Left lung (tissue), 10 donors: Measurements from ENCODE around the gene PES1. TPM values are rescaled to one million over a fixed set of nuclear protein-coding genes. Genes with fewer than 3 reads are reported as not detected.
"Not testable (repeated sequence)": the region's sequence is repeated elsewhere in the genome, so short reads cannot be mapped to it uniquely, and the experiment has no call there.

Experiments
- ATAC-seq: fragments of 200-7000 bp; cut with Tn5 transposase; one replicate; pipeline ENCODE4 v1.9.1; 2020; ENCODE audit warnings: moderate library complexity
- DNase-seq, 4 donors: peaks; one replicate each; pipeline ENCODE4 v3.0.0-alpha.2; 2013 to 2020
- H3K27ac ChIP-seq, 2 donors: fragments of 200-600 bp; sonication (generic) in 1 of 2; one replicate each; pipeline versions ENCODE4 v1.5.0 to v1.8.0; 2020 to 2021
- H3K27me3 ChIP-seq, 2 donors: fragments of 200-600 bp; sonication (generic) in 1 of 2; one replicate each; pipeline versions ENCODE4 v1.5.0 to v1.8.0; 2020 to 2021
- H3K36me3 ChIP-seq, 2 donors: fragments of 200-600 bp; sonication (generic) in 1 of 2; one replicate each; pipeline versions ENCODE4 v1.5.0 to v1.8.0; 2020 to 2021
- H3K4me1 ChIP-seq, 2 donors: fragments of 200-600 bp; one replicate each; pipeline ENCODE4 v1.8.0; 2021
- H3K4me3 ChIP-seq, 2 donors: fragments of 200-600 bp; sonication (generic) in 1 of 2; one replicate each; pipeline versions ENCODE4 v1.5.0 to v1.8.0; 2020 to 2021; ENCODE audit warnings: mild to moderate bottlenecking in 1 of 2
- H3K9me3 ChIP-seq, 2 donors: fragments of 200-600 bp; sonication (generic) in 1 of 2; one replicate each; pipeline versions ENCODE4 v1.5.0 to v1.8.0; 2020 to 2021
- CTCF ChIP-seq, 2 donors: fragments of 200-600 bp; sonication (generic) in 1 of 2; IDR thresholded peaks; one replicate each; pipeline versions ENCODE4 v1.5.0 to v1.8.0; 2021; ENCODE audit warnings: antibody characterized with exemption in 2 of 2
- intact Hi-C, 2 donors: fragments of 100-400 bp; cut with DNase I; formaldehyde crosslinking; loops; one replicate each; pipeline versions ENCODE4 v1.11.2 to v1.14.2; 2022
- polyA plus RNA-seq, 6 donors: library from polyadenylated mRNA; unstranded; fragments of 120-200 nt; gene quantifications; one replicate each; pipeline ENCODE4 v1.2.1, GENCODE V29; 2013; ENCODE audit not compliant: insufficient read length in 6 of 6
- total RNA-seq, 2 donors: library from RNA; stranded (reverse); fragmentation: NEBNext Ultra II Directional; extraction: Animal tissue kit (Norgen Biotek cat#: 25700); gene quantifications; one replicate each; pipeline ENCODE4 v1.2.1, GENCODE V29; 2021
- donor health status: DM: no; HTN: yes; CAD: no.
- donor health status: DM: no; HTN: no; CAD: no.

The PES1 gene
- total and polyA plus RNA-seq, 8 donors, result 45.2 to 70.6 (median 63.4) TPM

- DNase-seq (no peak), ATAC-seq (no peak)
- Histone ChIP-seq H3K27ac (no peak overlapping the region), H3K4me3 (no peak overlapping the region), H3K9me3 (no peaks in the 10 kb centered on the region), H3K36me3 (no peaks in the 10 kb centered on the region), H3K27me3 (no peaks in the 10 kb centered on the region), H3K4me1 (no peaks in the 10 kb centered on the region)
- intact Hi-C loops, result no loop called here
- no peak for TF ChIP-seq CTCF (IDR thresholded peaks at IDR 0.05)
These were observed 7.3 kb upstream of the PES1 start for GRCh38 chr22:30598986-30599385.

- no peak overlapping the region for H3K4me3 ChIP-seq
- ATAC-seq (no peak), DNase-seq (no peak)
- intact Hi-C loops, result no loop called here
- no peaks in the 10 kb centered on the region for H3K27me3 ChIP-seq
- no peaks in the 10 kb centered on the region for H3K9me3 ChIP-seq
- peaks cover 0 to 6% of the 10 kb centered on the region in 2 donors for H3K4me1 ChIP-seq
- TF ChIP-seq CTCF (IDR thresholded peaks at IDR 0.05), result no peak
- H3K27ac ChIP-seq, result no peak overlapping the region
- H3K36me3 ChIP-seq, result no peaks in the 10 kb centered on the region
These were observed 5.2 kb upstream of the PES1 start for GRCh38 chr22:30596886-30597285.

- DNase-seq (no peak), ATAC-seq (no peak)
- H3K4me1 ChIP-seq, result peaks cover under 1 to 6% of the 10 kb centered on the region in 2 donors
- intact Hi-C loops, result no loop called here
- no peak for TF ChIP-seq CTCF (IDR thresholded peaks at IDR 0.05)
- H3K4me3 ChIP-seq, result no peak overlapping the region
- no peaks in the 10 kb centered on the region for H3K9me3 ChIP-seq
- no peaks in the 10 kb centered on the region for H3K27me3 ChIP-seq
- no peak overlapping the region for H3K27ac ChIP-seq
- no peaks in the 10 kb centered on the region for H3K36me3 ChIP-seq
These were observed 4.5 kb upstream of the PES1 start for GRCh38 chr22:30596199-30596598.

- intact Hi-C loops, ATAC-seq: not testable (repeated sequence)
These were observed 627 bp upstream of the PES1 start for GRCh38 chr22:30592360-30592713.

GRCh38 chr22:30591191-30591587 is 521 bp downstream of the PES1 start:
- DNase-seq, result no peak
- H3K27ac ChIP-seq, result peak overlapping the region in 1 of 2 donors; percentile 67
- no peak for TF ChIP-seq CTCF (IDR thresholded peaks at IDR 0.05)
- intact Hi-C loops, result no loop called here
- H3K9me3 ChIP-seq, result no peaks in the 10 kb centered on the region
- peak overlapping the region; percentile 87 to 95 for H3K4me3 ChIP-seq
- H3K4me1 ChIP-seq, result peaks cover 8 to 22% of the 10 kb centered on the region in 2 donors
- H3K27me3 ChIP-seq, result no peaks in the 10 kb centered on the region
- no peak for ATAC-seq
- peaks cover 0 to 34% of the 10 kb centered on the region in 2 donors for H3K36me3 ChIP-seq

More at GRCh38 chr22:30592360-30592713, 627 bp upstream of the PES1 start:
- peak overlapping the region in 1 of 2 donors; percentile 67 for H3K27ac ChIP-seq
- H3K9me3 ChIP-seq, DNase-seq, H3K27me3 ChIP-seq: not testable (repeated sequence)
- H3K4me3 ChIP-seq, result peak overlapping the region; percentile 87 to 95
- peaks cover 0 to 23% of the 10 kb centered on the region in 2 donors for H3K36me3 ChIP-seq
- H3K4me1 ChIP-seq, result peaks cover 8 to 22% of the 10 kb centered on the region in 2 donors

GRCh38 chr22:30586414-30586813 is 5.3 kb downstream of the PES1 start:
- H3K4me1 ChIP-seq, result peaks cover 8 to 16% of the 10 kb centered on the region in 2 donors
- ATAC-seq (no peak), DNase-seq (no peak)
- TF ChIP-seq CTCF (IDR thresholded peaks at IDR 0.05), result no peak
- intact Hi-C loops, result no loop called here
- no peak overlapping the region for H3K27ac ChIP-seq
- no peak overlapping the region for H3K4me3 ChIP-seq
- no peaks in the 10 kb centered on the region for H3K9me3 ChIP-seq
- H3K27me3 ChIP-seq, result no peaks in the 10 kb centered on the region
- H3K36me3 ChIP-seq, result peaks cover 0 to 82% of the 10 kb centered on the region in 2 donors
